ENCODE data around the gene COPS6.

Gene COPS6

GRCh38 chr7:100090527-100091410, 2.0 kb downstream of the COPS6 start:
- TF ChIP-seq CTCF (IDR thresholded peaks at IDR 0.05), result no peak

GRCh38 chr7:100091411-100092181, 2.8 kb downstream of the COPS6 start:
- no peak for TF ChIP-seq CTCF (IDR thresholded peaks at IDR 0.05)

- no peak for TF ChIP-seq CTCF (IDR thresholded peaks at IDR 0.05)
These were observed 4.3 kb downstream of the COPS6 start for GRCh38 chr7:100093054-100093453.

- no peak for TF ChIP-seq CTCF (IDR thresholded peaks at IDR 0.05)
These were observed 4.7 kb downstream of the COPS6 start for GRCh38 chr7:100093498-100093897.

GRCh38 chr7:100093925-100094486, 5.2 kb downstream of the COPS6 start:
- no peak for TF ChIP-seq CTCF (IDR thresholded peaks at IDR 0.05)

GRCh38 chr7:100095289-100095688, 6.5 kb downstream of the COPS6 start:
- no peak for TF ChIP-seq CTCF (IDR thresholded peaks at IDR 0.05)

GRCh38 chr7:100095704-100096103, 6.9 kb downstream of the COPS6 start:
- TF ChIP-seq CTCF (IDR thresholded peaks at IDR 0.05), result no peak

Measured in LNCAP (cell line).